GM18508 (cell line): ENCODE results near the gene MAEA.
A peak's percentile ranks its signal among the peaks of the same experiment; 100 is the strongest.

Experiments
- ATAC-seq: cut with Tn5 transposase; IDR thresholded peaks from one replicate; pipeline ENCODE4 v1.9.1; 2021; ENCODE audit warnings: moderate number of reproducible peaks; ENCODE audit not compliant: insufficient read depth, unreplicated experiment

The MAEA gene

GRCh38 chr4:1289207-1290164 lies at the start of gene MAEA:
Gene MAEA (plus strand): TSS chr4:1289891. CDS start chr4:1289914, 23 bp downstream.
- peak; percentile 89 for ATAC-seq

GRCh38 chr4:1239950-1240307 lies 49.8 kb upstream of the MAEA start:
- no peak for ATAC-seq

- ATAC-seq, result no peak
Measured at GRCh38 chr4:1240721-1241465, 48.8 kb upstream of the MAEA start.

GRCh38 chr4:1241466-1241935 lies 48.2 kb upstream of the MAEA start:
- ATAC-seq, result no peak

GRCh38 chr4:1241936-1242505 lies 47.7 kb upstream of the MAEA start:
- ATAC-seq, result no peak

GRCh38 chr4:1242506-1243450 lies 46.9 kb upstream of the MAEA start:
- no peak for ATAC-seq

- ATAC-seq, result no peak
Measured at GRCh38 chr4:1243451-1244080, 46.1 kb upstream of the MAEA start.

GRCh38 chr4:1244081-1244977 lies 45.4 kb upstream of the MAEA start:
- no peak for ATAC-seq

- no peak for ATAC-seq
Measured at GRCh38 chr4:1244978-1245471, 44.7 kb upstream of the MAEA start.

- ATAC-seq, result no peak
Measured at GRCh38 chr4:1245481-1246051, 44.1 kb upstream of the MAEA start.

GRCh38 chr4:1246111-1246881 lies 43.4 kb upstream of the MAEA start:
- no peak for ATAC-seq

GRCh38 chr4:1246901-1247863 lies 42.5 kb upstream of the MAEA start:
- no peak for ATAC-seq

GRCh38 chr4:1247864-1248244 lies 41.8 kb upstream of the MAEA start:
- no peak for ATAC-seq

- ATAC-seq, result peak; percentile 25
Measured at GRCh38 chr4:1248245-1249147, 41.2 kb upstream of the MAEA start, which contains the start of gene CTBP1. Gene CTBP1 (minus strand): TSS chr4:1249130. CDS start chr4:1241331, 7,799 bp downstream.

- peak; percentile 34 for ATAC-seq
Measured at GRCh38 chr4:1249148-1249730, 40.5 kb upstream of the MAEA start.
